HFFc6 (cell line): ENCODE results near the gene GCA. TPM values are rescaled to one million over a fixed set of nuclear protein-coding genes. Genes with fewer than 3 reads are reported as not detected.
A peak's percentile ranks its signal among the peaks of the same experiment; 100 is the strongest.

Source experiments
- DNase-seq: peaks from one replicate; pipeline ENCODE4 v3.0.0-alpha.2; 2018
- H3K27ac Mint-ChIP-seq: 2 replicates; pipeline ENCODE4 v1.8.0; 2020; ENCODE audit warnings: mild to moderate bottlenecking, mixed read lengths
- H3K27me3 Mint-ChIP-seq: 2 replicates; pipeline ENCODE4 v1.8.0; 2021; ENCODE audit warnings: mild to moderate bottlenecking, moderate library complexity, mixed read lengths; ENCODE audit not compliant: insufficient read depth
- H3K36me3 Mint-ChIP-seq: 2 replicates; pipeline ENCODE4 v1.8.0; 2021; ENCODE audit warnings: low read depth, mixed read lengths
- H3K4me1 Mint-ChIP-seq: 2 replicates; pipeline ENCODE4 v1.8.0; 2020; ENCODE audit warnings: low read depth, mixed read lengths
- H3K4me3 Mint-ChIP-seq: 2 replicates; pipeline ENCODE4 v1.8.0; 2020; ENCODE audit warnings: mild to moderate bottlenecking, moderate library complexity, mixed read lengths
- H3K9me3 Mint-ChIP-seq: 2 replicates; pipeline ENCODE4 v1.8.0; 2020; ENCODE audit warnings: mild to moderate bottlenecking, mixed read lengths
- total RNA-seq, 6 experiments: library from RNA; stranded (reverse); fragmentation: NEBNext Ultra II Directional; extraction: Animal tissue kit (Norgen Biotek cat#: 25700); gene quantifications; 2 replicates in 1 of 6; 3 replicates in 5 of 6; pipeline ENCODE4 v1.2.3, GENCODE V29; 2021
- TF ChIP-seq, protein P1 (sequence below): fragments of 200-600 bp; sonication (generic); IDR thresholded peaks from 2 replicates; pipeline ENCODE4 v1.5.0; 2021; ENCODE audit warnings: antibody characterized with exemption, mild to moderate bottlenecking

Gene GCA
- total RNA-seq, 6 experiments from 2014 or later = 0.20 to 0.29 (median 0.28) TPM; not detected in 2

DNA sequence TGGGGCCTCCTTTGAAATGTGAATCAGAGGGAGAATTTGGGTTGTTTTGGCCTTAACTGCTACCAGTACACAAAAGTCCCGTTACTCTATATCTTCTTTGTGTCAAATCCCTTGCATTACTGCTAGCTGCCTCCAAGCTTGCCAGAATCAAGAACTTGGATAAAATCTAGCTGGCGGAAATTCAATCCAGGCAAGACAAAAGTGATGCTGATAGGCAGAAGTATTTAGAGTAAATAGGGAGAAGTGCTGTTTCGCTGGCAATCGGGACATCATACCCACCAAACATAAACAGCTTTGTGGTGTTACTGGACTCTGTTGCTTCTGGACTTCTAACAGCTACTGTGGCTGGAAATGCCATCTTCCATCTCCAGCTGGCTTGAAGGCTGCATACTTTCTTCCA, 28.0 kb upstream of the GCA start:
- TF ChIP-seq, protein P1, sequence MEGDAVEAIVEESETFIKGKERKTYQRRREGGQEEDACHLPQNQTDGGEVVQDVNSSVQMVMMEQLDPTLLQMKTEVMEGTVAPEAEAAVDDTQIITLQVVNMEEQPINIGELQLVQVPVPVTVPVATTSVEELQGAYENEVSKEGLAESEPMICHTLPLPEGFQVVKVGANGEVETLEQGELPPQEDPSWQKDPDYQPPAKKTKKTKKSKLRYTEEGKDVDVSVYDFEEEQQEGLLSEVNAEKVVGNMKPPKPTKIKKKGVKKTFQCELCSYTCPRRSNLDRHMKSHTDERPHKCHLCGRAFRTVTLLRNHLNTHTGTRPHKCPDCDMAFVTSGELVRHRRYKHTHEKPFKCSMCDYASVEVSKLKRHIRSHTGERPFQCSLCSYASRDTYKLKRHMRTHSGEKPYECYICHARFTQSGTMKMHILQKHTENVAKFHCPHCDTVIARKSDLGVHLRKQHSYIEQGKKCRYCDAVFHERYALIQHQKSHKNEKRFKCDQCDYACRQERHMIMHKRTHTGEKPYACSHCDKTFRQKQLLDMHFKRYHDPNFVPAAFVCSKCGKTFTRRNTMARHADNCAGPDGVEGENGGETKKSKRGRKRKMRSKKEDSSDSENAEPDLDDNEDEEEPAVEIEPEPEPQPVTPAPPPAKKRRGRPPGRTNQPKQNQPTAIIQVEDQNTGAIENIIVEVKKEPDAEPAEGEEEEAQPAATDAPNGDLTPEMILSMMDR = no peak
- no peaks in the 10 kb centered on the region for H3K9me3 Mint-ChIP-seq
- peaks cover 19% of the 10 kb centered on the region for H3K4me1 Mint-ChIP-seq
- DNase-seq = no peak
- no peaks in the 10 kb centered on the region for H3K27me3 Mint-ChIP-seq
- H3K4me3 Mint-ChIP-seq = no peak overlapping the region
- no peak overlapping the region for H3K27ac Mint-ChIP-seq
- H3K36me3 Mint-ChIP-seq = no peaks in the 10 kb centered on the region

DNA sequence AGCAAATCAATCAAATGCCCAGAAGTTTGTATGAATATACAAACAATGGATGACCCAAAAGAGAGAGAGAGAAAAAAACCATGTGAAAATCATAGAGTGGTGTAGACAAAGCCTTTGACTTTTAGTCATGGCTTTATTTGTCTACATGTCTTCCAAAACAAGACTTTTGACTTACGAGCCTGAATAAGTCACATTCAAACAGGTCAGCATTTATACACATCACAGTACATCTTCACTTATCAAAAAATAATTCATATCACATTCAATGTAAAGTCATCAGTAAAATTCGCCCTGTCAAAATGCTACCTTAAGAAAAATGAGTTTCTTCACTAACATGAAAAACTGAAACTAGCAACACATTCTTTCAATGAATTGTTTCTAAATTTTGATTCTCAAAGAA, 27.3 kb upstream of the GCA start:
- Mint-ChIP-seq H3K27me3 (no peaks in the 10 kb centered on the region), H3K9me3 (no peaks in the 10 kb centered on the region), H3K36me3 (no peaks in the 10 kb centered on the region), H3K4me1 (peaks cover 19% of the 10 kb centered on the region), H3K27ac (no peak overlapping the region), H3K4me3 (no peak overlapping the region)
- TF ChIP-seq, protein P1 = no peak
- DNase-seq = no peak

DNA sequence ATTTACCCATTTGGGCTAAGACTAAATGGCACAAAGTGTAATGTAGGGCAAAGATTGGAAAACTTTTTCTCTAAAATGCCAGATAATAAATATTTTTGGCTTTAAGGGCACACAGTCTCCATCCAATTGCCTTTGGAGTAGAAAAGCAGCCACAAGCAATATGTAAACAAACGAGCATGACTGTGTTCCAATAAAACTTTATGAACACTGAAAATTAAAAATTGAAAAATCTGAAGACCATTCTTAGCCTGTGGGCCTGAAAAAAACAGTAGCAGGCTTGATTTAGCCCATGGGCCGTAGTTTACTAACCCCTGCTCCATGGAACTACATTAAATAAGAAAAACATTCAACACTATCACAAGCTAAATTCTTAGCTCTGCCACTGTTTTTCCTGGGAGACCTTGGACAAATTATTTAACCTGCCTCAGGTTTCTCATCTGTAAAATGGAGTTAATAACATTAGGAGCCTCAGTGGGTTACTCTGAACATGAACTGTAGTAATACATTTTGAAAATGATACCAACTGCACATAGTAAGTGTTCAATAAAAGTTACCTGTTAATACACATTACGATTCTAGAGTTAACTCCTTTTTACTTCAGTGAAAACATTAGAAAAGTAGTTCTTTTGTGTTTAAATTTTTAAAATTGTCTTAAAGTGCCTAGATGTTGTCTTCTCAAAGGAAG, 26.7 kb upstream of the GCA start:
- Mint-ChIP-seq H3K4me3 (peak overlapping the region; percentile 95), H3K27ac (peak overlapping the region; percentile 87; the same call in 1 of the 2 replicates), H3K36me3 (no peaks in the 10 kb centered on the region)

DNA sequence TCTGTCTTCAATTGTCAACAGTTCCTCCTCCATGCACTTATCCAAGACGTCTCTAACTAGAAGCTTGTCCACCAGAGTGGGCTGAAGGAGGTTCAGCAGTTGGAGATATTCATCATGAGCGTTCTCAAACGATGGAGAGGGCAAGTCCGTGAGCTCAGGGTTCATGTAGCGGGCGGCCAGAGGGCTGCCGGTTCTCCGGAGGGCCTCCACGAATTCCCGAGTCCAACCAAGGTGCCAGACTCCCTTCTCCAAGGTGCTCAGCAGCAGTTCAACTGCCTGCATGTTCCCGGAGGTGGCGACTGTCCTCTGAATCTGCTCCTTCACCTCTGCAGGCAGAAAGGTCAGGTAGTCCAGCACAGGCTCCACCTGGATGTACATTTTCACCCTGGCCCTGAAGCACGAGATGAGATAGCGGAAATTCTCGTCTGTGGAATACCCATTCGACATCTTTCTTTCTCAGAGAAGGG, 26.0 kb upstream of the GCA start:
- peak; percentile 8 for DNase-seq

More for the DNA sequence above, 26.7 kb upstream of the GCA start:
- no peaks in the 10 kb centered on the region for H3K9me3 Mint-ChIP-seq
- TF ChIP-seq, protein P1 = no peak
- no peaks in the 10 kb centered on the region for H3K27me3 Mint-ChIP-seq
- DNase-seq = no peak
- peaks cover 19% of the 10 kb centered on the region for H3K4me1 Mint-ChIP-seq

DNA sequence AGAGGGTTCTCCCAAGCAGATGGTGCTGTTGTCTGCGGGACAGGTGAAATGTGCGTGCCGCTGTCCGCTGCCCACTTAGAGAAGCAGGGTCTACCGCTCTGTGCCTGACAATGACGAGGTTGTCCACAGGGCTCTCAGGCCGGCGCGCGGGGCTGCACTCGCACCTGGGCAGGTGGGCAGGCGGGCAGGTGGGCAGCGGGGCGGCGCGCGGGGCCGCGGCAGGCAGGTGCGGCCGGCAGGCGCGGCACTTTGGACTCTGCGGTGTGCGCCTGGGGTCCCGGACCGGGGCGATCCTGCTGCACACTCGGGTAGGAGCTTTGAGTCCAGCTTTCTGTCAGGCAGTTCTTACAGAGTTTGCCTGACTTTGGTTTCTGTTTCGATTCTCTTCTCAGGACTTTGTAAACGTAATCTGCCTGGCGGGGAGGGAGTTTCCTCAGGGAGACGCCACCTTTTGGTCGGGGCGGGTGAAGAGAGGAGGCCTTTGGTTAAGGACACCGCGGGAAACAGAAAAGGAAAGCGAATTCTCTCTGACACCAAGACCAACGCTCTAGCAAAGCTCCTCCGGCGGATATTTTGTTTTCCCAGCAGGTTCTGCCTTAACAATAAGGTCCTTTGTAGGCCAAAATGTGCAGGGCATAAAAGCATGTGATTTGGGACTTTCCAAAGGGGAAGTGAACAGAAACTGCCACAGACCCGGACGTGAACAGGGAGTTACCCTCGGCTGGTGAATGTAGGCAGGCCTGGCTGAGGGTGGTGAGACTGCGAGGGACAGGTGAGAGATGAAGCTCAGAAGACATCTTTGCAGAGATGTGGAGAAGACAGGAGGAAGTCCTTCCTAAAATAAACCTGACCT, 25.4 kb upstream of the GCA start, which contains the start of gene IFIH1:
TSS of gene IFIH1 (minus strand) at position 357 of the 853 bp plus-strand sequence. CDS start 377 bp downstream, outside the sequence.
- peak within 1 kb of the TSS; percentile 87 for H3K27ac Mint-ChIP-seq
- peaks cover 19% of the 10 kb centered on the region for H3K4me1 Mint-ChIP-seq
- TF ChIP-seq, protein P1 = peak; percentile 61
- peak within 1 kb of the TSS; percentile 95 for H3K4me3 Mint-ChIP-seq
- no peaks in the 10 kb centered on the region for H3K36me3 Mint-ChIP-seq
- DNase-seq = peak; percentile 76
- no peaks in the 10 kb centered on the region for H3K9me3 Mint-ChIP-seq
- H3K27me3 Mint-ChIP-seq = no peaks in the 10 kb centered on the region; the same call in 1 of the 2 replicates

More for the DNA sequence above, 26.0 kb upstream of the GCA start:
- H3K36me3 Mint-ChIP-seq = no peaks in the 10 kb centered on the region
- H3K9me3 Mint-ChIP-seq = no peaks in the 10 kb centered on the region
- no peaks in the 10 kb centered on the region for H3K27me3 Mint-ChIP-seq
- TF ChIP-seq, protein P1 = no peak
- peaks cover 19% of the 10 kb centered on the region for H3K4me1 Mint-ChIP-seq
- peak overlapping the region; percentile 95 for H3K4me3 Mint-ChIP-seq
- peak overlapping the region; percentile 87 for H3K27ac Mint-ChIP-seq
